ENCODE data around the gene BABAM2.

DNA sequence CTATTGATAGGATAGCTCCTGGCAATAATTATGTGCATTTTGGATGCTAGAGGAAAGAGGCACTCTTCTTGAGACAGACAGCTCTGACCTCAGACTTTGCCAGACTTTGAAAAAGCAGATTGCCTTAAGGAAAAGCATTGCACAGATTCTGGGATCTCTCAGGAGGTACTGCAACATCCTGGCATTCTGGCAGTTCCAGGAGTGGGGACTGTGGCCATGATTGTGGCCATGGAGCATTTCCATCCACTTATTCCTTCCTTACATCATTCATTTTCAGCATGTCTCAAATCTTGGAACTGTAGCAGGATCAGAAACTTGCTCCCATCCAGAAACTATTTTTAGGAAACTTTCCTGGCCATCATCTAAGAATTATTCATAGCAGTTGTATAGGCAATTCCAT is 357.2 kb downstream of the BABAM2 start:
- TF ChIP-seq CTCF (conservative IDR thresholded peaks at IDR 0.05) (no peak), EZH2 (IDR thresholded peaks at IDR 0.05; ENCODE audit: low read depth) (no peak)
